ENCODE measurements around the gene EIF2S3.
"Not testable (repeated sequence)": the region's sequence is repeated elsewhere in the genome, so short reads cannot be mapped to it uniquely, and the experiment has no call there.

Gene EIF2S3

DNA sequence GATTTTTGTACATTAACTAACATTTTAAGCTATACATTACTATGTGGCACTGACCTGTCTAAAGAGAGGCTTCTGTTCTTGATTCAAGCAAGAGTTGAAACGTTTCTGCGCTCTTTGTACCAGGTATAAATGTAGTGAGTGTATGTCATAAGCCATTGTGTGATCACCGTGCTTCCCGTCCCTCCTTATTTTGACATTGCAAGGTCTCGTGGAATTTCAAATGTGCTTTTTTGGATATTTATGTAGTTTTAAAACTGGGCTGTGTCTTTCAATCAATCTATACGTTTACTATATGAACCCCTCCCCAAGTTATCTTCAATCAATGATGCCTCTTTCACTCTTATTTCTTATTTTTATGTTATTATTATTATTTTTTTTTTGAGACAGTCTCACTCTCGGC, 27.7 kb upstream of the EIF2S3 start, which contains the start of gene KLHL15:
KLHL15 (minus strand) TSS at position 101 of the 400 bp plus-strand sequence. CDS start 20,493 bp downstream, outside the sequence.
- H3K9me3 Mint-ChIP-seq = no peaks in the 10 kb centered on the region
- ATAC-seq (no peak), DNase-seq (ENCODE audit: low spot score in 2 of 2) (no peak)
- peaks cover 17% of the 10 kb centered on the region for H3K36me3 Mint-ChIP-seq
- peak within 1 kb of the TSS; percentile 79 for H3K27ac Mint-ChIP-seq
- H3K4me1 Mint-ChIP-seq = no peaks in the 10 kb centered on the region
- peak within 1 kb of the TSS; percentile 75 for H3K4me3 Mint-ChIP-seq

DNA sequence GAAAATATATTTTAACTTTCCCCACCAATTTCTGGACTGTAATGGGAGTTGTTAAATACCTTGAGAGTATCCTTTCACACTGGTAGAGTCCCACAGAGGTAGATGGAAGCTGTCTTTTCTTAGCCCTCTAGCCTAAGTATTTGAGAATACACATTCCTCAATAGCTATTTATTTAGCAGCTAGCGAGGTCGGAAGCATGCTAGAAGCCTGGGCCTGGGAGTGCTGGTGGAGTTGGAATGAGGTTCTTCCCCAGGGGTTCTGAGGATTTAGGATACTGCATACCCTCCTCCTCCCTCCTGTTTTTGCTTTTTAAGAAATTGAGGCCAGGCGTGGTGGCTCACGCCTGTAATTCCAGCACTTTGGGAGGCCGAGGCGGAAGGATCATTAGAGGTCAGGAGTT, 26.8 kb upstream of the EIF2S3 start:
- DNase-seq (ENCODE audit: low spot score in 2 of 2) (no peak), ATAC-seq (no peak)
- Mint-ChIP-seq H3K4me3 (no peak overlapping the region), H3K4me1 (no peaks in the 10 kb centered on the region), H3K36me3 (peaks cover 8% of the 10 kb centered on the region), H3K27ac (no peak overlapping the region), H3K9me3 (no peaks in the 10 kb centered on the region)

DNA sequence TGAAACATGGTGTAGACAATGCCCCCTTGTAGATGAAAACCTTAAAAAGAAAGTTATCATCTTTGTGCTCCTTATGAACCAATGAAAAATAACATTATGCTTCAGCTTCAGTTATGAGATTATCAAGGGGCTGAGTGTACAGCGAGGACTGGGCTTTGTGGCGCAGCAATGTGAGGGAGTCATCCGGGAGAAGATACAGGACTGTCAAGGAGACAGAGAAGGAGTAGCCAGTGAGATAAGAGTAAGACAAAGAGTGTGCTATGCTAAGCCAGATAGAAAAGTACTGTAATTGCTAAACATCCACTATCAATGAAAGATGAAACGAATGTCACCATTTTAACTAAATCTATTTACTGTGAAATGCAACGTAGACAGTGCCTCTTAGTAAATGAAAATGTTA, 24.2 kb upstream of the EIF2S3 start:
- Mint-ChIP-seq H3K36me3 (peaks cover 5% of the 10 kb centered on the region), H3K4me3 (no peak overlapping the region), H3K27ac (no peak overlapping the region), H3K4me1 (no peaks in the 10 kb centered on the region), H3K9me3 (no peaks in the 10 kb centered on the region)
- DNase-seq (ENCODE audit: low spot score in 2 of 2) = no peak
- ATAC-seq = no peak

DNA sequence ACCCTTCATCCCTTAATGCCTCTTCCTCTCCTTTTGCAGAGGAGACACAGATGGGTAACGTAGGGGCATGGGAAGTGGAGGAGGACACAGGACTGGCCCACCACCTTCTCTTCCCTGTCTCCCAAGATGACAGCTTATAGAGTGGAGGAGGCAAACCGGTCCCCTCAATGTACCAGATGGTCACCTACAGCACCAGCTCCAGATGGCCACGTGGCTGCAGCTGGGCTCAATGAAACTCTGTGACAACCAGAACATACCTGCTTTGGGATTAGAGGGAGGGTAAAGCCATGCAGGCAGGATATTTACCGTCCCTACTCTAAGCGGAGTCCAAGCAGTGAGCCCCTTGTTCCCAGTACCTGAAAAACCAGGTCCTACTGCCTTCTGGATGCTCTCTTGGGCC, 20.3 kb upstream of the EIF2S3 start:
- no peaks in the 10 kb centered on the region for H3K4me1 Mint-ChIP-seq
- H3K27ac Mint-ChIP-seq = no peak overlapping the region
- DNase-seq (ENCODE audit: low spot score in 2 of 2) = no peak
- no peak overlapping the region for H3K4me3 Mint-ChIP-seq
- no peaks in the 10 kb centered on the region for H3K36me3 Mint-ChIP-seq
- no peak for ATAC-seq
- H3K9me3 Mint-ChIP-seq = no peaks in the 10 kb centered on the region

DNA sequence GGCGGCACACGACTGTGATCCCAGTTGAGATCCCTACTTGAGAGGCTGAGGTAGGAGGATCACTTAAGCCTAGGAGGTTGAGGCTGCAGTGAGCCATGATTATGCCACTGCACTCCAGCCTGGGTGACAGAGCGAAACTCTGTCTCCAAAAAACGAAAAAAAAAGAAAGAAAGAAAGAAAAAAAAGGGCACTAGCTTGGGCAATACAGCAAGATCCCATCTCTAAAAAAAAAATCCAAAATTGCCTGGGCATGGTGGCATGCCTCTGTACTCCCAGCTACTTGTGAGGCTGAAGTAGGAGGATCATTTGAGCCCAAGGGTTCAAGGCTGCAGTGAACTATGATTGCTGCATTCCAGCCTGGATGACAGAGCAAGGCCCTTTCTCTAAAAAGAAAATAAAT, 17.0 kb upstream of the EIF2S3 start:
- Mint-ChIP-seq H3K9me3 (no peaks in the 10 kb centered on the region), H3K4me1 (no peaks in the 10 kb centered on the region), H3K36me3 (no peaks in the 10 kb centered on the region), H3K27ac (no peak overlapping the region), H3K4me3 (no peak overlapping the region)
- DNase-seq (ENCODE audit: low spot score in 2 of 2) (no peak), ATAC-seq (no peak)

DNA sequence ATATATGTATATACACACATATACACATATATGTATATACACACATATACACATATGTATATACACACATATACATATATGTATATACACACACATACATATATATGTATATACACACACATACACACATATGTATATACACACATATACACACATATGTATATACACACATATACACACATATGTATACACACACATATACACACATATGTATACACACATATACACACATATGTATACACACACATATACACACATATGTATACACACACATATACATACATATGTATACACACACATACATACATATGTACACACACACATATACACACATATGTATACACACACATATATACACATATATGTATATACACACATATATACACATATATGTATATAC, 8.7 kb upstream of the EIF2S3 start:
- H3K4me1 Mint-ChIP-seq; H3K9me3 Mint-ChIP-seq; ATAC-seq; H3K27ac Mint-ChIP-seq; H3K36me3 Mint-ChIP-seq; DNase-seq (ENCODE audit: low spot score in 2 of 2); H3K4me3 Mint-ChIP-seq: not testable (repeated sequence)

DNA sequence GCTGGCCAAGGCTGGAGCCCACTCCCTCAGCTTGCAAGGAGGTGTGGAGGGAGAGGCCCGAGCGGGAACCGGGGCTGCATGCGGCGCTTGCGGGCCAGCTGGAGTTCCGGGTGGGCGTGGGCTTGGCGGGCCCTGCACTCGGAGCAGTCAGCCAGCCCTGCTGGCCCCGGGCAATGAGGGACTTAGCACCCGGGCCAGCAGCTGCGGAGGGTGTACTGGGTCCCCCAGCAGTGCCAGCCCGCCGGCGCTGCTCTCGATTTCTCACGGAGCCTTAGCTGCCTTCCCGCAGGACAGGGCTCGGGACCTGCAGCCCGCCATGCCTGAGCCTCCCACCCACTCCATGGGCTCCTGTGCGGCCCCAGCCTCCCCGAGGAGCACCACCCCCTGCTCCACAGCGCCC, 5.1 kb upstream of the EIF2S3 start:
- H3K9me3 Mint-ChIP-seq; DNase-seq (ENCODE audit: low spot score in 2 of 2); H3K27ac Mint-ChIP-seq; H3K36me3 Mint-ChIP-seq; H3K4me1 Mint-ChIP-seq; H3K4me3 Mint-ChIP-seq; ATAC-seq: not testable (repeated sequence)

DNA sequence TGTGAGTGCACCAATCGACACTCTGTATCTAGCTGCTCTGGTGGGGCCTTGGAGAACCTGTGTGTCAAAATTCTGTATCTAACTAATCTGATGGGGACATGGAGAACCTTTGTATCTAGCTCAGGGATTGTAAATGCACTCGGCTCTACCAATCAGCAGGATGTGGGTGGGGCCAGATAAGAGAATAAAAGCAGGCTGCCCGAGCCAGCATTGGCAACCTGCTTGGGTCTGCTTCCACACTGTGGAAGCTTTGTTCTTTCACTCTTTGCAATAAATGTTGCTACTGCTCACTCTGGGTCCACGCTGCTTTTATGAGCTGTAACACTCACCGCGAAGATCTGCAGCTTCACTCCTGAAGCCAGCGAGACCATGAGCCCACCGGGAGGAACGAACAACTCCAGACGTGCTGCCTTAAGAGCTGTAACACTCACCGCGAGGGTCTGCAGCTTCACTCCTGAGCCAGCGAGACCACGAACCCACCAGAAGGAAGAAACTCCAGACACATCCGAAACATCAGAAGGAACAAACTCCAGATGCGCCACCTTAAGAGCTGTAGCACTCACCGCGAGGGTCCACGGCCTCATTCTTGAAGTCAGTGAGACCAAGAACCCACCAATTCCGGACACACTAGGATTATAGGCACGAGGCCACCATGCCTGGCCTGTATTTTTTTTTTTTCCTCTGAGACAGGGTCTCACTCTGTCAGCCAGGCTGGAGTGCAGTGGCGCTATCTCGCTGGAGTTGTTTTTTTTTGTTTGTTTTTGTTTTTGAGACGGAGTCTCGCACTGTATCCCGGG, 4.0 kb upstream of the EIF2S3 start:
- not testable (repeated sequence) for ATAC-seq; H3K4me1 Mint-ChIP-seq; H3K27ac Mint-ChIP-seq; H3K4me3 Mint-ChIP-seq; H3K9me3 Mint-ChIP-seq; DNase-seq (ENCODE audit: low spot score in 2 of 2); H3K36me3 Mint-ChIP-seq

DNA sequence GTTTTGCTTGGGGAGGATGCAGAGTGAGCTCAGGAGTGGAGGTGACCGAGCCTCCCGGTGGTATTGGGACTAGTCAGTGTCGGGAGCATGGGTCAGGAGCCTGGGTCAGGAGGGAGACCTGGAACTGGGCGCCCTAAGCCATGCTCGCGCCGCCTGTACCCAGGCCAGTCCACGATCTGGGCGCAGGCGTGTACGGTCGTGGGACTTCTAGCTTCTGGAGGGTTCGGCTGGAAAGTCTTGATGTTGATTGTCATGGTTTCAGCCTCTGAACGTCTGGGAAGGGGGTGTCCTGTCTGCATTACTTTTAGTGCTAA, 244 bp downstream of the EIF2S3 start:
- no peak for DNase-seq (ENCODE audit: low spot score in 2 of 2)
- ATAC-seq = peak; percentile 19
- Mint-ChIP-seq H3K9me3 (no peaks in the 10 kb centered on the region), H3K36me3 (peaks cover 8% of the 10 kb centered on the region), H3K4me3 (no peak overlapping the region), H3K4me1 (no peaks in the 10 kb centered on the region), H3K27ac (no peak overlapping the region)

DNA sequence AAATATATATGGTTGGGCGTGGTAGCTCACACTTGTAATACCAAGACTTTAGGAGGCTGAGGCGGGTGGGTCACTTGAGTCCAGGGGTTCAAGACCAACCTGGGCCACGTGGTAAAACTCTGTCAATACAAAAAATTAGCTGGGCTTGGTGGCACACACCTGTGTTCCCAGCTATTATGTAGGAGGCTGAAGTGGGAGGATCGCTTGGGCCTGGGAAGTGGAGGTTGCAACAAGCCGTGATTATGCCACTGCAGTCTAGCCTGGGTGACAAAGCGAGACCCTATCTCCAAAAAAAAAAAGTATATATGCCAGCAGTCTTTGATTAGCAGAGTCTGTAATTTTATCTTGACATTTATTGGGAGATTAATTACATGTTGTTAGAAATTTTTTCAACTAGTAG, 8.7 kb downstream of the EIF2S3 start:
- no peak overlapping the region for H3K27ac Mint-ChIP-seq
- H3K4me1 Mint-ChIP-seq = no peaks in the 10 kb centered on the region
- ATAC-seq = no peak
- DNase-seq (ENCODE audit: low spot score in 2 of 2) = no peak
- H3K4me3 Mint-ChIP-seq = no peak overlapping the region
- H3K9me3 Mint-ChIP-seq = no peaks in the 10 kb centered on the region
- H3K36me3 Mint-ChIP-seq = no peaks in the 10 kb centered on the region

DNA sequence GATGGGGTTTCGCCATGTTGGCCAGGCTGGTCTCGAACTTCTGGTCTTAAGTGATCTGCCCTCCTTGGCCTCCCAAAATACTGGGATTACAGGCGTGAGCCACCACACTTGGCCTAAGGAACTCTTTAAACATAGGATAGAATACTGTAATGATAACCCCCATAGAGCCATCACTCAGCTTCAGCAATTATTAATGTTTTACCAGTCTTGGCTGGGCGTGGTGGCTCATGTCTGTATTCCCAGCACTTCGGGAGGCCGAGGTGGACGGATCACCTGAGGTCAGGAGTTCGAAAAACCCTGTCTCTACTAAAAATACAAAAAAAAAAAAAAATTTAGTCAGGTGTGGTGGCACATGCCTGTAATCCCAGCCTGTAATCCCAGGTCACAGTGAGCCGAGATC, 15.1 kb downstream of the EIF2S3 start:
- no peaks in the 10 kb centered on the region for H3K4me1 Mint-ChIP-seq
- no peak overlapping the region for H3K27ac Mint-ChIP-seq
- no peak for ATAC-seq
- H3K36me3 Mint-ChIP-seq = no peaks in the 10 kb centered on the region
- no peak overlapping the region for H3K4me3 Mint-ChIP-seq
- no peaks in the 10 kb centered on the region for H3K9me3 Mint-ChIP-seq
- no peak for DNase-seq (ENCODE audit: low spot score in 2 of 2)

DNA sequence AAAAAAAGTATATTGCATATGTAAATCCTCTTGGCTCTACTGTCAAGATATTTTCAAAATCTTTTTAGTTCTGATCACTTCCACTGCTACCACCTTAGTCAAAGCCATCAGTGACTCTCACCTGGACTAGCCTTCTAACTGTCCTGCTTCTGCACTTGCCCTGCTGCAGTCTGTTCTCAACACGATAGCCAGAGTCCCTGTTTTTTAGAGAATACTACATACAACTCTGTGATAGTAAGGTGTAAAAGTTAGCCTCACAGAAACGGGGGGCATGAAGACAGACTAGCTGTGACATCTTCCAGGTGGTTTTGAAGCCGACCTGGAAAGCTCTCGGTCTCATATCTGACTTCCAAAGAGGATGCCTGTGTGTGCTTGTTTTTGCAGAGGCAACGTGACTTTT, 24.7 kb downstream of the EIF2S3 start:
- peaks cover 10% of the 10 kb centered on the region for H3K4me1 Mint-ChIP-seq
- ATAC-seq (no peak), DNase-seq (ENCODE audit: low spot score in 2 of 2) (no peak)
- H3K4me3 Mint-ChIP-seq = no peak overlapping the region
- peaks cover 15% of the 10 kb centered on the region for H3K36me3 Mint-ChIP-seq
- no peak overlapping the region for H3K27ac Mint-ChIP-seq
- no peaks in the 10 kb centered on the region for H3K9me3 Mint-ChIP-seq

DNA sequence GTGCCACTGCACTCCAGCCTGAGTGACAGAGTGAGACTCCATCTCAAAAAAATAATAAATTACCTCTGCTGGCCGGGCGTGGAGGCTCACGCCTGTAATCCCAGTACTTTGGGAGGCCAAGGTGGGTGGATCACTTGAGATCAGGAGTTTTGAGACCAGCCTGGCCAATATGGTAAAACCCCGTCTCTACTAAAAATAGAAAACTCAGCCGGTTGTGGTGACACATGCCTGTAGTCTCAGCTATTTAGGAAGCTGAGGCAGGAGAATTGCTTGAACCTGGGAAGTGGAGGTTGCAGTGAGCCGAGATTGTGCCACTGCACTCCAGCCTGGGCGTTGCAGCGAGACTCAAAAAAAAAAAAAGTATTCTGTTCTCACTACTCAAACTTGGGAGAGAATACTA, 25.5 kb downstream of the EIF2S3 start:
- peak overlapping the region; percentile 48 for H3K27ac Mint-ChIP-seq
- ATAC-seq = peak; percentile 29
- H3K9me3 Mint-ChIP-seq; DNase-seq (ENCODE audit: low spot score in 2 of 2): not testable (repeated sequence)
- peaks cover 10% of the 10 kb centered on the region for H3K4me1 Mint-ChIP-seq
- H3K4me3 Mint-ChIP-seq = peak overlapping the region; percentile 40
- peaks cover 15% of the 10 kb centered on the region for H3K36me3 Mint-ChIP-seq

DNA sequence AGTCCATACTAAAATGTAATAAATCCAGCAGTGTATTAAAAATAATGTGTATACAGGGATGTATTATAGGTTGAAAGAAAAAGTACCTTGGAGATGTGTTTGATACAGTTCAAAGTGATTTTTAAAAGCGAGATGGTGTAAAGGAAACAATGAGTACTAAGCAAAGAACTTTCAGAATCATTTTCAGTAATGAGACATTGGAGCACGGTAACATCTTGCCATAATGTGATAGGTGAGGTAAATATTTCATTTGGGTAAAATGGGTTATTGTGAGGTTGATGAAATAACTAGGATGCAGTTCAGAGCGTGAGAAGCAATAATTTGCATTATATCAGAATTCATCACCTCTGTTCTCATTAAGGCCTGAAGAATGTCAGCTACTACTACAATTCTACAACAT, 25.9 kb downstream of the EIF2S3 start:
- Mint-ChIP-seq H3K27ac (peak overlapping the region; percentile 48), H3K36me3 (peaks cover 15% of the 10 kb centered on the region), H3K4me3 (peak overlapping the region; percentile 40), H3K9me3 (no peaks in the 10 kb centered on the region), H3K4me1 (peaks cover 10% of the 10 kb centered on the region)
- ATAC-seq (peak; percentile 86), DNase-seq (ENCODE audit: low spot score in 2 of 2) (no peak)

DNA sequence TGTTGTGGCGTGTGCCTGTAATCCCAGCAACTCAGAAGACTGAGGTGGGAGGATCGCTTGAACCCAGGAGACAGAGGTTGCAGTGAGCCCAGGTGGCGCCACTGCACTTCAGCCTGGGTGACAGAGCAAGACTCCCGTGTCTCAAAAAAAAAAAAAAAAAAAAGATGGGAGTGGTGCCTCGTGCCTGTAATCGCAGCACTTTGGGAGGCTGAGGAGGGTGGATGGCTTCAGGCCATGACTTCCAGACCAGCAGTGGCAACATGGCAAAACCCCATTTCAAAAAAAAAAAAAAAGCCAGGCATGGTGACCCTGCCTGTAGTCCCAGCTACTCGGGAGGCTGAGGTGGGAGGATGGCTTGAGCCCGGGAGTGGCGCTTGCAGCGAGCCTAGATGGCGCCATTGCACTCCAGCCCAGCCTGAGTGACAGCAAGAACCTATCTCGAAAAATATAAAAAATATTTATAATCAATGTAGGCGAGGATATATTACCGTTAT, 27.0 kb downstream of the EIF2S3 start:
- peaks cover 10% of the 10 kb centered on the region for H3K4me1 Mint-ChIP-seq
- H3K27ac Mint-ChIP-seq = no peak overlapping the region
- H3K4me3 Mint-ChIP-seq = peak overlapping the region; percentile 40
- no peaks in the 10 kb centered on the region for H3K9me3 Mint-ChIP-seq
- ATAC-seq (peak; percentile 47), DNase-seq (ENCODE audit: low spot score in 2 of 2) (peak; percentile 7 to 56)
- peaks cover 15% of the 10 kb centered on the region for H3K36me3 Mint-ChIP-seq

DNA sequence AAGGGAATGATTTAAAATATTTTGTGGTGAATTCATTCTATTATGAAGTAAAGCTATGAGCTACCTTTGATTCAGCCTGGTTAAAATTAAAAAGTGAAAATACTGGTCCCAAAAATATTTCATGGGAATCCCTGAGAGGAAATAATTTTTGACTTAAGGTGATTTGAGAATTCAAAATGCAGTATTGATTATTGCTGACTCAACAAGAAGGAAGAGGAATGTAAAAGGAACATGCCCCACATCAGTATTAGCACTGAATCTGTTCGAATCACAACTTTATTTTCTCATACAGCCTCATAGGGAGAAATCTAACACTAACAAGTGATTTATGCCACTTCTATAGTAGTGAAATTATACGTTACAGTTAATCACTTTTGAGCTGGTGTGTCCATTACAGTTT, 27.7 kb downstream of the EIF2S3 start:
- H3K36me3 Mint-ChIP-seq = peaks cover 15% of the 10 kb centered on the region
- no peaks in the 10 kb centered on the region for H3K9me3 Mint-ChIP-seq
- no peak overlapping the region for H3K27ac Mint-ChIP-seq
- peaks cover 10% of the 10 kb centered on the region for H3K4me1 Mint-ChIP-seq
- ATAC-seq (no peak), DNase-seq (ENCODE audit: low spot score in 2 of 2) (no peak)
- no peak overlapping the region for H3K4me3 Mint-ChIP-seq
